Islet of Langerhans (tissue), 1 donor: Measurements from ENCODE around the gene PDGFD.
"Not testable (repeated sequence)": the region's sequence is repeated elsewhere in the genome, so short reads cannot be mapped to it uniquely, and the experiment has no call there.

Experiments used
- FAIRE-seq: peaks from one replicate; lab custom pipeline; 2011; peaks lifted over from hg19 to GRCh38; lab: Jason Lieb, UNC

Gene PDGFD

DNA sequence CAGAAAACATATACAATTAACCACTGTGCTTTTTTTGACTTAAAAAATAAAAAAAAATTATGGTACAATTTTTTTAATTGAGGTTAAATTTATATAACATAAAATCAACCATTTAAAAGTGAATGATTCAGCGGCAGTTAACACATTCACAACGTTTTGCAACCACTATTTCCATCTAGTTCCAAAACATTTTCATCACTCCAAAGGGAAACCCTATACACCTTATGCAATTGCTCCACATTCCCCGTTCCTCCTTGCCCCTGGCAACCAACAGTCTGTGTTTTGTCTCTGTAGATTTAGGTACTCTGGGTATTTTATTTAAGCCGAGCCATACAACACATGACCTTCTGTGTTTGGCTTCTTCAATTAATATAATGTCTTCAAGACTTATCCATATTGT is 112.2 kb downstream of the PDGFD start:
- FAIRE-seq, result no peak

DNA sequence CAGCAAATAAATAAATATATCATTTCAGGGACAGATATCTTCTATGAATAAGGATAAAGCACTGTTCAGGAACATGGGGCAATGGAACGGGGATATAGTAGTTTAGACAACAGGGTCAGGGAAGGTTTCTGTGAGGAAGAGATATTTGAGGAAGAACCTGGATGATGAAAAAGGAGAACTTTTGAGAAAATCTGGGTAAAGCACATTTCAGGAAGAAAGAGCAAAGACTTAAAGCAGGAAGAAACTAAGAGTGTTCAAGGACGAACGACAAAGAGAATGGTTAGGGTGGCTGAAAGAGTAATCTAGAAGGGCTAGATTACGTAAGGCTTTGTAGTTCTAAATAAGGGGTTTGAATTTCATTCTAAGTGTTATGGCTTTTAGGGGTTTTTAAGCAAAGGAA is 114.8 kb downstream of the PDGFD start:
- FAIRE-seq, result no peak

DNA sequence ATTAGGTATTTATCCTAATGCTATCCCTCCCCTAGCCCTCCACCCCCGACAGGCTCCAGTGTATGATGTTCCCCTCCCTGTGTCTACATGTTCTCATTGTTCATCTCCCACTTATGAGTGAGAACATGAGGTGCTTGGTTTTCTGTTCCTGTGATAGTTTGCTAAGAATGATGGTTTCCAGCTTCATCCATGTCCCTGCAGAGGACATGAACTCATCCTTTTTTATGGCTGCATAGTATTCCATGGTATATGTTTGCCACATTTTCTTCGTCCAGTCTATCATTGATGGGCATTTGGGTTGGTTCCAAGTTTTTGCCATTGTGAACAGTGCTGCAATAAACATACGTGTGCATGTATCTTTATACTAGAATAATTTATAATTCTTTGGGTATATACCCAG is 117.1 kb downstream of the PDGFD start:
- not testable (repeated sequence) for FAIRE-seq

DNA sequence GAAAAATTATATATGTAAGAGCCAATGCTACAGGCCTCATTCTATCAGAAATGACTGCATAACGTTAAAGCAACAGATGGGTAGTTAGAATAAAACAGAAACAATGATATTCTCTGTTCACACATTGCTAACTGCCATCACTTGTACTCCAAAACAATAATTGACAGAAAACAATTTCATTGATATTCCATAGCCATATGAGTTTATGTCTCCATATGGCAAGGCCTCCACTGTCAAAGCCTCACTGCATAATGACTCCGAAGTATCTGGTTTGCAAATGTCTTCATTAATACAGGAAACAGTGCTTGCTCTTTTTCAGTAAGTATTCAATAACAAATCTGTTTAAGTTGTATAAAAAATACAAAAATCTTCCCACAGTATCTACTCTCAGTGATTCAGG is 117.6 kb downstream of the PDGFD start:
- no peak for FAIRE-seq

DNA sequence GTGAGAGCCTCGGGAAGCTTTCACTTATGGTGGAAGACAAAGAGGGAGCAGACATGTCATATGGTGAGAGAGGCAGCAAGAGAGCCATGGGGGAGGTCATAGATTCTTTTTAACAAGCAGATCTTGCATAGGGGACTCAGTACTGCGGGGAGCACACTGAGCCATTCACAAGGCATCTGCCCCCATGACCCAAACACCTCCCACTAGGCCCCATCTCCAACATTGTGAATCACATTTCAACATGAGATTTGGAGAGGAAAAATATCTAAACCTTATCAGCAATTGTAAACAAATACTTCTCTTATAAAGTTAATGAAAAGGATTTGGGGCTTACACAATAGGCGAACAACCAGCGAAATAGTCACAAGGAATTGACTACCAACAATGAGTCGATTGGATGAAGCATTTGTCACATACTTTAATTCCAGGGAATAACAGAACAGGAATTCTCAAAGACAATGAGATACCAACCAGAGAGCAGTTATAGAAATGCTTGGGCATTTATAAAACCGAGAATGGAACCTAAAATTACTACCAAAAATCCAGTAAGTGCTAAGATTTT is 120.2 kb downstream of the PDGFD start:
- FAIRE-seq, result no peak

DNA sequence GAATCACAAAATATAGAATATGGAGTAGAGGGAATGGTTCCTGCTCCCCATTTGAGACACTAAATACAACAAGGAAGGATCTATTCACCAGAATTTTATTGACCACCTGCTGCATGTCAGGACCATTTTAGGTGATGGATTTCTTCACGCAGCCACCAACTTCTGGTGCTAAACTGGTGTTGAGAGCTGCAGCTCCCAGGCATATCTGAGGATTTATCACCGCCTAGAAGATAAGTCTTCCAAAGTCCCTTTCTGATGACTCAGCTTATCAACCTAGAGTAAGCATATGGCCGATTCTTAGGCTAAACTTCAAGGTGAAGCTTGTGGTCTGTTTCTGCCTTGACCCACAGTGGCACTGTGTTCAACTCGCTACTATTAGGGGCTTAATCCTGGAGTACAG is 120.8 kb downstream of the PDGFD start:
- no peak for FAIRE-seq

DNA sequence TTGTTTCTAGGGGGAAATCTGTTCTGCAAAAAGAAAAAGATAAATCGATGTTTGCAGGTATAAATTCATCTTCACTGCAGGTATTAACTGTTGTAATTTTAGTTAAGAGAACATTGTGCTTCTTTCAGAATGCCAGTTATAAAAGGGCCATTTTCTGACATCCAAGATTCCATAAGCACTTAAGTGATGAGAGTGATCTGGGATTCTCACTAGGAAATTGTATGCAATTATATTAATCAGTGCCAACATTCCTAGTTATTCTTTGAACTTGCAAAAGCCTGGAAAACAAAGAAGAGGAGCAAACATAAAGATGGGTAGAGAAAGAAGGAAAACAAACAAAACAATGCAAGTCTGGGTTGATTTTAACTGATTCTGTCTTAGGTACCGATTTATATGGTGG is 122.2 kb downstream of the PDGFD start:
- FAIRE-seq, result no peak

DNA sequence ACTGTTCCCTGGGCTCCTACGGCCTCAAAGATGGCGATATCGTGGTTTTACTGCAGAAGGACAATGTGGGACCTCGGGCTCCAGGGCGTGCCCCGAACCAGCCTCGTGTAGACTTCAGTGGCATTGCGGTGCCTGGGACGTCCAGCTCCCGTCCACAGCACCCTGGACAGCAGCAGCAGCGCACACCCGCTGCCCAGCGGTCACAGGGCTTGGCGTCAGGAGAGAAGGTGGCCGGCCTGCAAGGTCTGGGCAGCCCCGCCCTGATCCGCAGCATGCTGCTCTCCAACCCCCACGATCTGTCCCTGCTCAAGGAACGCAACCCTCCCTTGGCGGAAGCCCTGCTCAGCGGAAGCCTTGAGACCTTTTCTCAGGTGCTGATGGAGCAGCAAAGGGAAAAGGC is 127.0 kb downstream of the PDGFD start:
- FAIRE-seq, result no peak

DNA sequence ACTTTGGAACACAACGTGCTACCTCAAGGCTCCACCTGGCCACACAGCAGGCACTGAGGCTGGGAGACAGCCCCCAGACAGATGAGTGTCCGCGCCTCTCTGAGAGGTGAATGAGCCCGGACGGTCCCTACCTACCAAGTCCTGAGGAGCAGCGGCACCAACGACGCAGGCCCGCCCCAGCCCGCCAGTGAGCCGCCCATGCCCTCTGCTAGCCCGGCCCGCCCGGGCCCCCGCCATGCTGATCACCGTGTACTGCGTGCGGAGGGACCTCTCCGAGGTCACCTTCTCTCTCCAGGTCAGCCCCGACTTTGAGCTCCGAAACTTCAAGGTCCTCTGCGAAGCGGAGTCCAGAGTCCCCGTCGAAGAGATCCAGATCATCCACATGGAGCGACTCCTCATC is 127.4 kb downstream of the PDGFD start, which contains the start of gene DDI1:
Gene DDI1 (plus strand): TSS at position 53 of the 400 bp plus-strand sequence. CDS start 183 bp downstream, at position 236.
- FAIRE-seq, result no peak

DNA sequence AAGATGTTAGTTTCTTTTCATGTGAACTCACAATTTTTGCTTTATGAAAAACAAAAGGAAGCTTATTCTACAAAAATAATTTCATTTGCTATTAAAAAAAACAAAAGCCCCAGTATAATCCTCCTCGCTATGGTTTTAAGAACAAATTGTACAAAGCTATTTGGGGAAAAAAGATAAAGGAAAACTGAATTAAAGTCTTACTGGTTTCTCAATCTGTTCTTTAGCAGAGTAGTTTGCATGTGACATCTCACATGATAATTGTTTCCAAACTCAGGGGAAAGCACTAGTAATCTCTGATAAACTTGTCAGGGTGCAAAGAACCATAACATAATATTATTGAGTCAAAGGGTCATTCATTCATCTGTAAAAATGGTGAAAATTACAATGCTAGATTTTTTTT is 130.4 kb downstream of the PDGFD start:
- no peak for FAIRE-seq

DNA sequence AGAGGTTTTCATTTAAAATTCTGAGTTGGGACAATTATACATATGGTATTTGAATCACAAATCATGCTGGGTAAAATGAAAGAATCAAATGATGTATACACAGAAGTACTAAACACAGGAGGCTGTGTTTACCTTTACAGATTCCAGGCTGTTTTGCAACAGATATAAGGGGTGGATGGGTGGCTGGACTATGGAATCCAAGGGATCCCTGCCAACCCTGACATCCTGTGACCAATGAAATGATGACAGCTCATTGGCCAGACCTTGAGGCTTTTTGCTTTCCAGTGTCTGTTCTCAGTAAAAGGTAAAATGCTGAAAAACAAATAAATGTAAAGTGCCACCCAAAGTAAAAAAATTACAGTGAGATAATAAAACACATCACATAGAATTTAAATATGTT is 130.8 kb downstream of the PDGFD start:
- no peak for FAIRE-seq

DNA sequence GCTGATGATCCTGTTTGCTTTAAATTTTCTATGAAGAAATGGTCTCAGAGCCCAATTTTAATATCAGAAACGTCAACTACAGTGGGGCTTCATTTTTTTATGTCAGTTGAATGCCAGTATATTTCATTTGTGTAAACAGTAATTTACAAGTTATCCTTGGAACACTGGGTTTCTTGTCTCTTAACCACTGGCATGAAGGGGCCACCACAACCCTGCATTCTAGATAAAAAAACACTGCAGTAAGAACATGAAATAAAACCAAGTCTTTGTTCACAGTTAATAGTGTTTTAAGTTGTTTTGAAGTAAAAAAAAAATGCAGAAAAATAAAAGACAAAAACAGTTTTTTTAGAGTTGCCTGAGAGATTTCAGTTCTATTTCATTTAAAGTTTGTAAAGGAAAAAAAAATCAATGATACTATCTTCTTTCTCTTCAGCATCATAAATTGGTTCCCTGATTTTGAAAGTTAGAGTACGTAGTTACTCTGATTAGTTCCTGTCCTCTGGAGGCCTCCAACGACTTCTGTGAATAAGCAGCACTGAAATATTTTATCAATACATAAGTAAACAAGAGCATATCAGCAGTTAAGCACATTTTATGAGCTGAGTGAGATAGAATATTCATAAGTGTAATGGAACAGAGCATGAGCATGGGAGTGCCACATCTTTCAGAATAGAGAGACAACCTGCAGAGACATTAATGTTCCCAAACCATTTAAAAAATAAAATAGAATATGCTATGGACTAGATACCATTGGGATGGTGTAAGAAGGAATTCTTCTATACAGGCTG is 135.3 kb downstream of the PDGFD start:
- FAIRE-seq, result no peak

DNA sequence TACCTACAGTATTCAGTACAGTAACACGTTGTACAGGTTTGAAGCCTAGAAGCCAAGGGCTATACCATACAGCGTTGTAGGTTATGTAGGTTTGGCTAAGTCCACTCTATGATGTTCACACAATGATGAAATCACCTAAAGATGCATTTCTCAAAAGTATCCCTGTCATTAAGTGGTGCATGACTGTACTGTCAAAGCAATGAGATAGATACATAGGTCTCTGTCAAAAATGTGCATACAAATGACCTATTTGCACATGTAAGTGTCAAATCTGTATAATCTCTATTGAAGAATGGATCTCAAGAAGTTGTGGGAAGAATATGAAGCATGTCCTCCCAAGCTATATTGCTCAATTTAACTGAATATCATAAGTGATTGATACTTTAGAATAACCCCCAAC is 139.4 kb downstream of the PDGFD start:
- no peak for FAIRE-seq

DNA sequence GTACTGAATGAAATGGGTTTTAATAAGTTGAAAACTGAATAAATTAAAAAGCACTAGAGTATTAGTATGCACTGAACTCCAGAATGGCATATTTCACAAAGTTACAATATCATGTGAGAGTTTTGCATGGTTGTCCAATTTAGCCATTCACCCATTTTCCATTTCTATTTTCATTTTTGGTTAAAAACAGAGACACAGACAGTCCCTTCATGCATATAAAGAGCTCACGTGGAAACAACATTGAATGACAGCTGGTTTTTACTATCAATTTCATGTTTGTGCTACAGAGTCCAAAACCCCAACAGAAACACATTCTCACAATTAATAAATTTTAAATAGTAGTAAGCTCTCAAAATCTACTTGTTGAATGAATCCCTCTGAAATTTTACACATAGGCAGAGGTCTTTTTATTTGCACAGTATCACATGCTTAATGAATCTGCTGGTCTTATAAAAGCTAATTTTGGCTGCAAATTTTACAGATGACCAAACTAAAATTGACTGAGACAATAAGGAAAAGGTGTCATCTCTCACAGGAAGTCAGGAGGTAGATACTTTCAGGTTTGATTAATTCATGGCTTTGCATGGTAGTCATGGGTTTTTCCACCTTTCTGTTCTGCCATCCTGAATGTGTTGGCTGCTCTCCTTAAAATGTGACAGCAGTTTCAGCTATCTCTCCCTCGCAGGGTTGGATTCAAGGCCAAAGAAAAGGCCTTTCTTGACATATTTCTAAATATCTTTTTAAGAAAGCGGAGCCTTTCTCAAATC is 148.1 kb downstream of the PDGFD start:
- peak; percentile 5 for FAIRE-seq

DNA sequence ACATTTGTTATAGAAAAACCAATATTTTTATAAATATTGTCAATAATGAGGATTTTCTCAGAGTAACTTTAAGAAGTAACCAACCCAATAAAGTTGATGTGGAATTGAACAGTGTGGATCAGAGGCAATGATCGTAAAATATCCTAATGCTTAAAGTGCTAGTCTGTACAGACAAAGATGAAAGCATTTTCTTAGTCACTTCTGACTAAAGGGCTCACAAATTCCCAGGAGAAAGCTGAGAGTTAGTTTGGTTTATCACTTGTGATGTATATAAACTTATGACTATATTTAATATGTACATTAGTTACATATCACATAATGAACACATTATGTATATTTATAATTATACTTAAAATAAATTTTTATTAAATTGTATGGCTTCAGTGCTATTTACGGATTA is 152.9 kb downstream of the PDGFD start:
- FAIRE-seq, result no peak

DNA sequence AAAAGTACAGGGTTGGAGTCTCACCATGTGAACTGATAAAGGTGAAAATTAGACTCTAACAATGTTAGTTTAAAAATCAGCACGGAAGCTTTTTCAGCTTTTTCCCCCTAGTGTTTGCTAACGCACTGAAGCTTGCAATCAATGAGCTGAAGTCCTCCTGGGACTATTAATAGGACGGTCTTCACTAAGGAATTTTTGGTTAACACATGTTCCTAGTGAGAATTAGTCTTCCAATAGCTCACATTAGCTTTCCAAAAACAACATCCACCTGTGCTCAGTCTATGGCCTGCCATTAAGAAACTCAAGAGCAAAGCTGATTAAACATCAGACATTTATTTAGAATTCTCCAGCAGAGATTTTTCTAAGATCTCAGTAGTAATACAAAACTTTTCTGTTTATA is 154.2 kb downstream of the PDGFD start:
- FAIRE-seq, result no peak

DNA sequence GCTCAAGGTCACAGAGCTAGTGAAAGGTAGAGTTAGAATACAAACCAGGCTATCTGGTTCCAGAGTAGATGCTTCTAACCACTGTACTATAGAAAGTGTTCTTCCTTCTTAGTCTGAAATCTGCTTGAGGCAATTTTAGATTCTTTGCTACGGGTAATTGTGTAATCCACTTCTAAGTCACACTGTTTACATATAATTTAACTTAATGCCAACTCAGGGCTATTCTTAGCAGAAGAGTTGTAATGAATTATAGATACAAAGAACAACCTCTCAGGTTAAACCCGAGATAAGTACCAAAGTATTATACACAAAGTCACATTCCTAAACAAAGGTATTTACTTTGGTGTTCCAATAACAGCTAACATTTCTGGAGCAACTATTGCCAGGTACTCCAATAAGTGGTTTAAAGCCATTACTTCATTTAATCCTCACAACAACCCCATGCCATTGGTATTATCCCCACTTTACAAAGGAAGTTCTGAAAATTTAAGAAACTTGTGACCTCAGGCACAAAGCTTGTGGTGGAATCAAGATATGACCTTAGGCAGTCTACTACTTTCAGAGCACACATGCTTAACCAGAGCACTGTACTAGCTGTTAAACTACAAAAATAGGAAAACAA is 158.6 kb downstream of the PDGFD start:
- FAIRE-seq, result no peak

DNA sequence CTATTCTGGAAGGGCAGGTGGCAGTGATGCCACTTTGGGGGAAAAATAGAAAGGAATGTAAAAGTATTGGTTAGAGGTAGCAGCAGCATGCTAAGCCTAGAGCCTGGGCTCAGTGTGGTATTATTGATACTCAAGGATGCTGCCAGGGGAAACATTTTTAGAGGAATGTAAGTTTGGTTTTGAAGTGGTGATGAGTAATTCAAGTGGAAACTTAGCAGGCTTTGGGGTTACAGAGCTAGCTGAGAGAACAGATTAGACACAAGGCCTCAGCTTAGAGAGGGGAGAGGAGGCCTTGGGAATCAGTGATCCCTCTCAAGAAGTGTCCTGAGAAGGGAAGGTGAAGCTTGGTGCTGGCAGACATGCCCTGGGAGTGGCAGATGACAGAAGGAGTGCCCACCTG is 160.5 kb downstream of the PDGFD start:
- FAIRE-seq, result no peak

DNA sequence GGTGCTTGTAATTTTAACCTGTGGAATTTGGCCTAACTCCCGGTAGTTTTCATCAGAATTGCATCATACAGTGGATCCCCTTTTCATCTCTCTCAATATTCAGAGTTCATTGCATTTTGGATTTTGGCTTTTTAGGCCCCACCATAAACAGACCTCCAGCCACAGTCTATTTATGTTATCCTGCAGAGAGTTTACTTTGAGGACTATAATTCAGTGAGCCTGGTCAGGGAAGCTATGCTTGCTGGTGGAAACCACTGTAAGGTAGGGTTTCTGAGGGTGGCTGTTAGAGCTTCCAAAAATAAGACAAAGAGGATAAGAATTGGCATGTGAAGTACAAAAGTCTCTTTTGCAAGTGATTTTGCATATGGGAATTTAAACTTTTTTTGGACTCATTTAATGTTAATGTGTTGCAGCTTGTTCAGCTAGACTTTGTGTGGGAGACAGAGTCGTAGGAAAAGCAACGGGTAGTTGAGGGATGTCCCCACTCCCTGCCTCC is 162.3 kb downstream of the PDGFD start:
- FAIRE-seq, result no peak

DNA sequence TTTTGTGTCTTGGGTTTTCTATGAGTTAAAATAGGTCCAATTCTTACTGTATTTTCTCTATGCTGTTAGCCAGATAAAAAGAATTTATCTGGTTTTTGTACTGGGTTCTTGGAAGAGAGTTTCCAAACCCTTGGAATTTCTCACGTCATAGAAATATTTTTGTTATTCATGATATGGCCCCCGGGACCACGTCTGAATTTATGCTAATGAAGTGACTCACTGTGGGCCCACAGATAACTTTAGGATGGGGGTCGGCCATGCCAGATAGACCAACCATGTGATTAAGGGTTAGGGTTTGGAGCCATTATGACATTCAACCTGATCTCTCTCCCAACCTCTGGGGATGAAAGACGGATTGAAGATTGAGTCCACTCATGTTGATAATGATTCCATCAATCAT is 163.1 kb downstream of the PDGFD start:
- no peak for FAIRE-seq

DNA sequence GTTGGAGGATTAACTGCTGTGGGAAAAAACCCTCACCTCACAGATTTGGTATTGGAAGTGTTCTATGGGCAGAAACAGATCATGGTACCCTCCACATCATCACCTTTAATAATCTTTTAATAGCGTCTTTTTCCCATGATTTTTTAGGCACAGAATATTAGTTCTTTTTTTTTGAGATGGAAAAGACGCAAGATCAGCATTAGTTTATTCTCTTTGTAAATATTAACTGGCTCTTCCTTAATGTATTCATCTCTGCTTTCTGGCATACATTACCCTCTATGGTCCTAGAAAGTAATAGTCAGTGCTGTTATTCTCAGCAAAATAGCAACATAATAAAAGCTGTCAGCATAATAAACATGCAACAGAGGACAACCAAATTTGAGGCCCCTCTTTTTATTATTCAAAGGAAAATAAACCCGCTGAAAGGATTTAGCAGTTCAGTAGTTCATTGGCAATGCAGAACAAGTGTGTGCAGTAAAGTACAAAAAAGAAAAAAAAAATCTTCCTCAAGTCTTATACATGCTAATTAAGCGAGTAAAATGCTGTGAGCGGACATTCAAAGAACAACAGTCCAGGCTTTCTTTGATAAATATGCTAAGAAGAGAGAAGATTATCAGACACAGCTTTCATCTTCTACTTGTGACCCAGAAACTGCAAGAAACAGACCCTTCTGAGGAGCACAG is 165.0 kb downstream of the PDGFD start:
- FAIRE-seq, result no peak

DNA sequence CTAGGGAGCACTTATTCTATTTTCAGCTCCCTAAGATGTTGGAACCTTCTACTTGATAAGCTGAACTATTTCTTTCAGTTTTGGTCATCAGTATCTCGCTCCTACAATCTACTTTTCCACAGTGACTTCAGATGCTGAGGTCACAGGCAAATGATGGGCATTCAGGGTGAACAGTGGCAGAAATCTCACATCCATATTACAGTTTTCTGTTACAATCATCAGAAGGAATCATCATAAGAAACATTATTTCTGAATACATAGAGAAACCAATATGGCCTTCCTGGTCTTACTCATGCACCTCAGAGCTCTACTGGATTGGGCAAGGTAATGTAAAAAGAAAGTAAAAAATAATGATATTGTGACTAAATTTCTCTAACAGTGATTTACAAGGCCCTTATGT is 166.9 kb downstream of the PDGFD start:
- no peak for FAIRE-seq
